NCI-H526 (cell line): ENCODE data around the gene KCNT2.

Source experiments
- DNase-seq, 2 experiments: peaks; one replicate each; lab custom pipeline; 2025; lab: John Stamatoyannopoulos, UW

The KCNT2 gene

GRCh38 chr1:196445775-196446174 is 162.5 kb downstream of the KCNT2 start:
- no peak for DNase-seq

- DNase-seq, result no peak
Observed at GRCh38 chr1:196444634-196445033, 163.6 kb downstream of the KCNT2 start.

GRCh38 chr1:196442366-196442765 is 165.9 kb downstream of the KCNT2 start:
- DNase-seq, result no peak

- no peak for DNase-seq
Observed at GRCh38 chr1:196440711-196441110, 167.5 kb downstream of the KCNT2 start.

- no peak for DNase-seq
Observed at GRCh38 chr1:196438329-196438728, 169.9 kb downstream of the KCNT2 start.

GRCh38 chr1:196437671-196438070 is 170.6 kb downstream of the KCNT2 start:
- DNase-seq, result no peak

DNA sequence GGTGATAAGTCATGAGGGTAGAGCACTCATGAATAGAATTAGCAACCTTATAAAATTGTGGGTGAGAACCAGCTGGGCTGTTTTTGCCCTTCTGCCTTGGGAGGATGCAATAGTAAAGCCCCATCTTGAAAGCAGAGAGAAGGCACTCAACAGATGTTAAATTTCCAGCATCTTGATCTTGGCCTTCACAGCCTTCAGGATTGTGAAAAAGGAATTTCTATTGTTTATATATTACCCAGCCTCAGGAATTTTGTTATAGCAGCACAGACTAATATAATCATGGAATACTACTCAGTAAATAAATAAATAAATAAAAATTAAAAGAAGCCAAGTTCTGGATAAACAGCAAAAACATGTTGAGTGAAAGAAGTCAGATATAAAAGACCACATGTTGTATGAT is 175.2 kb downstream of the KCNT2 start:
- DNase-seq, result no peak

DNA sequence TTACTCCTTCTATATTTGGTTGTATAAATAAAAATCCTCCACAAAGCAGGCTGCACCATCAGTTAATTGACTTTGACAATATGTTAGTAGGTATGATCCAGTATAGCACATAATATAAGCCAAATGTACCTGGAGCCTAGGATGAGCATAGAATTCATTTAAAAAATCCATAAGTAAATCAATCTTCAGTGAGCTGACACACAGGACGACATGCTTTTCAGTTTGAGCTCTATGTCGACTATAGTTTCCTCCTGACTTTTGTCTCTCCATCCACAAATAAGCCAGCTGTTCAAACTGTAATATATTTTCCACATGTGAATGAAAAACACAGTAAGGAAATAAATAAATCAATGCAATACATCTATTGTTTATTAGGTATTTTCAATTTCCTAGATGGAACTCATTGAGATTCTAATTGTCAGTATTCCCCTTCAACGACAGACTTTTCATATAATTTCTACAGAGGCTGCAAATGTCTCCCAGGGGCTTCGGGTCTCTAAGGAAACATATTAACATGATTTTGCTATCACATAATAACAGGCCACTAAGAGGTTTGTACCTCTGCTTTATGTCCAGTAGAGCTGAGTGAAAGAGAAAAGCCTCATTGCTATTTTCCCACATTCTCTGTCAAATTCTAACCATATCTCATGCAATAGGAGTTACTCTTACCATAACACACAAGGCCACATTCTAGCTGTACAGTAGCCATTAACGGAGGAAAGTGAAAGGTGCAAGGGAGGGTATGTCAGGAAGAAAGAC is 180.1 kb downstream of the KCNT2 start:
- DNase-seq, result no peak

DNA sequence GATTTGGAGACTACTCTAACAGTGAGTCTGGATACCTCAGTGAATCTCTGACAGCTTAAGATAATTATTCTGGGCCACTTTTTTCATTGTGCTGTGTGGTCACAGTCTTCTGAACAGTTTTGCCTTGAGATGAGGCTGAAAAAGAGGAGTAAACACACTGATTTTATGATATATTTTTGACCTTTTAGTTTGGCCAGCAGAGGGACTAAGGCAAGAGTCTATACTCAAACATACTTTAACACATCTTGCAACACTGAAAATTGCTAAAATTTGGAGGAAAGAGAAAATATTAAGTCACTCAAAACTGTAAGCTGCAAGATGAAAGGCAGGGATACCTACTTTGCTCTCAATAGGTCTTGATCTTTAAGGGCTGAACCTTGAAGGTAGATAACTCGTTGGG is 182.7 kb downstream of the KCNT2 start:
- DNase-seq, result no peak

DNA sequence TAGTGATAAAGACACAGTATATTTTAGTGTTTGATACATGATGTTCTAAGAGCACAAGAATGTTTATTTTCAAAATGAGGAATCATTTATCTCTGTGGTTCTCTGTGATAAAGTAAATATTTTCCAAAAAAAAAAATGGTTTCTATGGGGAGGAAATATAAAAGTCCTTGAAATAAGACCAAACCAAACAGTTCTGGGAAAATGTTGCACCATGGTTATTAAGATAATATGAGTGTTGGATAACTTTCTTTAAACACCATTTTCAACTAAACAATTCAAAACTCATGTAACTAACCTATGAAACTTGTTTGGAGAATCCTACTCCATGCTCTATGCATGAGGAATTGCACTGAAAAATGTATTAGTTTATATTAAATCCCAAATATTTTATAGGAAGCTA is 184.6 kb downstream of the KCNT2 start:
- no peak for DNase-seq

- DNase-seq, result no peak
Observed at GRCh38 chr1:196418772-196419171, 189.5 kb downstream of the KCNT2 start.

GRCh38 chr1:196415978-196416377 is 192.3 kb downstream of the KCNT2 start:
- DNase-seq, result no peak

DNA sequence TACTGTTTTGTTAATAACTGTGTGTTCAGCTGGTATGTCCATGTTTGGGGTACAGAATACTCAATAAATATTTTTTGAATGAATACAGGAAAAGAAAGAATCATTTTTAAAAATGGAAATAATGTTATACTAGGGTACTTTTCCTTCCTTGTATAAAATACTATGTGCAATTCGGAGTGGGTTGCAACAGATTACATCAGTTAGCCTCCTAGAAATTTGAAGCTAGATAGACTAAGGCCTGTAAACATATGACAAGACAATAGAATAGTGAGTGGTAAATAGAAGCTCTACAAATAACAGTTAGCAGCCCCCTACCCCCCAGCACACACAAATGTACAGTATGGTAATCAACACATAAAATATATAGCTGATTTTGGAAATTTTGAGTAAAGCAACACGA is 195.9 kb downstream of the KCNT2 start:
- DNase-seq, result no peak

DNA sequence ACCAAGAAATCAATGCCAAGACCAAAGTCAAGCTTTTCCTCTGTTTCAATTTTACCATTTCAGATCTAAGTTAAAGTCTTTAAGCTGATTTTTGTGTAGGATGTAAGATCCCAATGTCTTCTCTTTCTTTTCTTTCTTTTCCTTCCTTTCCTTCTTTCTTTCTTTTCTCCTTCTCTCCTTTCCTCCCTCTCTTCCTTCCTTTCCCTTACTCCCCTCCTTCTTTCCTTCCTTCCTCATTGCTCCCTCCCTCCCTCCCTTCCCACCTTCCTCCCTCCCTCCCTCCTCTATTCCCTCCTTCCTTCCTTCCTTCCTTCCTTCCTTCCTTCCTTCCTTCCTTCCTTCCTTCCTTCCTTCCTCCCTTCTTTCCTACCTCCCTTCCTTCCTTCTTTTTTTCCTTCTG is 197.5 kb downstream of the KCNT2 start:
- DNase-seq, result no peak

- no peak for DNase-seq
Observed at GRCh38 chr1:196409586-196409985, 198.7 kb downstream of the KCNT2 start.

GRCh38 chr1:196407358-196408051 is 200.7 kb downstream of the KCNT2 start:
- no peak for DNase-seq

DNA sequence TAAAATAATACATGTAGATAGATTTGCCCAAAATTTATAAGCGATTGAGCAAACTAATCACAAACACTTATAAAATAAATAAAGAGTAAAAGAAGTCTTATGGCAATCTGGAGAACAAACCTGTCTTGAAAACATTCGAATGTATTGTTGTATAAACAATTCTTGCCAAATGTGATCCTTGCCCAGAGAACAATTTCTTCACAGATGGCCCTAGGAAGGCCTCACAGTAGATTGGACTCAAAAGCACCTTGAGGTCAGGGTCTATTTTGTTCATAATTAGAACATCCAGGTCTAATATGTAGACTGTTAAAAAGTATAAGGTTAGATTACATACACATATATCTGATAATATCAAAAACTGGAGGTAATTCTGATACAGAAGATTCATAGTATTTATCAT is 202.4 kb downstream of the KCNT2 start:
- DNase-seq, result no peak

DNA sequence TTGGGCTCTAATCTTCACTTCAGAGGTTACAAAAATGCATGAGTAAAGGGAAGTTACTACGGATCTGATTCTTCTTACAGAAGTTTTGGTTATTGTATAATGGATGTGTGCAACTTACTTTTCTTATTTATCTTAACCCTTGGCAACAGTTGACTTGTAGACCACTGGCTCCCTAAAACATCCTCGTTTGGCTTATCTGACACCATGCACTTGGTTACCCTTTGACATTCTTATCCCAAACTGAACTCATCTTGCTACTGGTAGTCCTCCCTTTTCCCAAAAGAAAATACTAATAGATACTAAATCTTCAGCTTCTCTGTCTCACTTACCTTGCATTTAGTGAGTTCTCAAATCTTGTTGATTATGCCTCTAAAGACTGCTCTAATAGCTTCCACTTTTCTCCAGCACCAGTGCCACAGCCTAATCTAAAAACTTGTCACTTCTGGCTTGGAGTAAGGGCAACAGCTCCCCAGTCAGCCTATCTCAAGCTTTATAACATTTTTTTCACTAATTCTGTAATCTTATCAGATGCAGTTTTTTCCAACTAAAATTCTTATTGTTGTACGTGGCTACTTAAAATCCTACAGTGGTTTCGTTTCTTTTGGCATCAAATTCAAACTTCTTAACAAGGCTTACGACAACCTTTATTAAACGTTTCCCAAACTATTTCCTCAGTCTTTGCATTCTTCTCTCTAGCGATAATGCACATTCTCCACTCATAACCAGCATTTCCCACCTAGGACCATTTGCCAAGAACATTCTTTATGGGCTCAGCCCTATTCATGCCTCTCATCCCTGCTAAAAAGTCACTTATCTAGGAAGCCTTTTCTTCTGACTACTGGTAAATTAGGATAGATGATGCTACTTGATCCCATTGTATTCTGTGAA is 204.2 kb downstream of the KCNT2 start:
- DNase-seq, result no peak

DNA sequence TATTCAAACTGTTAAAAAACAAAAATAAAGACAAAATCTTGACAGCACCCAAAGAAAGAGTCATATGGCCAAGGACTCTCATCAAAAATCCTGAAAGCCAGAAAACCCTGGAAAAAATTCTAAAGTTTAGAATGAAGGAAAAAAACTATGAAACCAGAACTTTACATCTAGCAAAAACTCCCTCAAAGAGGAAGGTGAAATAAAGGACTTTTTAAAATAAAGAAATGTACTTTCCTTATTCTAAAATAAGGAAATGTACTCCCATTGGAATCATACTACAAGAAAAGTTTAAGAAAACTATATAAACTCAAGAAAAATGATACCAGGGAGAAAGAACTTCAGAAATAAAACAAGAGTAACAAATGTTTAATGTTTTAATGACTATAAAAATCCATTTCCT is 206.3 kb downstream of the KCNT2 start:
- DNase-seq, result no peak

DNA sequence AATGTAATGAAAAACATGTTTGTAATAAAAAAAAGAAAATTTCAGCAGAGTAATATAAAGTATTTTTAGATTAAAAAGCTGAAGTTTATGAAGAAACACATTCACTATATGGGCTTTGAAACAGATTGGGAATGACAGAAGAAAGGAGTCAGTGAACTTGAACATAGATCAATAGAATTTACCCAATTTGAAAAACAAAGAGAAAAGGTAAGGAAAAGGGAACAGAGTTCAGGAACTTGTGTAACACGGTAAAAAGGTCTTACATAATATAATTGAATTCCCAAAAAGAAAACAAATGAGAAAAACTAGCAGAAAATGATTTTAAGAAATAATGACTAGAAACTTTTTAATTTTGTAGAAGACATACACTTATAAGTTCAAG is 206.8 kb downstream of the KCNT2 start:
- no peak for DNase-seq

- no peak for DNase-seq
Observed at GRCh38 chr1:196400478-196401451, 207.5 kb downstream of the KCNT2 start.

- DNase-seq, result no peak
Observed at GRCh38 chr1:196399713-196400112, 208.5 kb downstream of the KCNT2 start.
